Neutrophil (primary cell): ENCODE results near the gene LPCAT1.

Source experiments
- H3K27ac ChIP-seq: fragments of 200-600 bp; sonication (generic); 2 replicates; pipeline ENCODE4 v1.5.1; 2016; ENCODE audit warnings: mild to moderate bottlenecking, moderate library complexity
- H3K27me3 ChIP-seq: fragments of 200-600 bp; sonication (generic); 2 replicates; pipeline ENCODE4 v1.6.0; 2016; ENCODE audit warnings: mild to moderate bottlenecking
- H3K36me3 ChIP-seq: fragments of 200-600 bp; sonication (generic); 2 replicates; pipeline ENCODE4 v1.5.1; 2017
- H3K4me1 ChIP-seq, 2 experiments: fragments of 200-600 bp in 1 of 2; sonication (generic) in 1 of 2; 1 replicate in 1 of 2; 2 replicates in 1 of 2; pipeline versions ENCODE4 v1.5.1 to v1.6.1; 2013 to 2016; ENCODE audit warnings: low read depth in 1 of 2, low read length in 1 of 2, mild to moderate bottlenecking in 1 of 2, moderate library complexity in 1 of 2; ENCODE audit not compliant: control insufficient read depth in 1 of 2, insufficient read depth in 1 of 2
- H3K4me3 ChIP-seq, 2 experiments: fragments of 200-600 bp in 1 of 2; sonication (generic) in 1 of 2; 1 replicate in 1 of 2; 2 replicates in 1 of 2; pipeline ENCODE4 v1.5.1; 2013 to 2016; ENCODE audit warnings: low read depth in 1 of 2, low read length in 1 of 2, mild to moderate bottlenecking in 1 of 2, moderate library complexity in 1 of 2
- H3K9me3 ChIP-seq: fragments of 200-600 bp; sonication (generic); 2 replicates; pipeline ENCODE4 v1.5.1; 2016
- CTCF ChIP-seq: fragments of 200-600 bp; sonication (generic); IDR thresholded peaks from 2 replicates; pipeline ENCODE4 v1.5.1; 2016; ENCODE audit warnings: antibody characterized with exemption

LPCAT1 gene

GRCh38 chr5:1495525-1495897, 28.2 kb downstream of the LPCAT1 start:
- peaks cover 43% of the 10 kb centered on the region for H3K36me3 ChIP-seq
- H3K4me3 ChIP-seq, result peak overlapping the region; percentile 71 to 74
- no peak for TF ChIP-seq CTCF
- peak overlapping the region; percentile 99 for H3K27ac ChIP-seq
- peaks cover 84 to 87% of the 10 kb centered on the region in 2 experiments for H3K4me1 ChIP-seq
- H3K9me3 ChIP-seq, result no peaks in the 10 kb centered on the region
- no peaks in the 10 kb centered on the region for H3K27me3 ChIP-seq

DNA sequence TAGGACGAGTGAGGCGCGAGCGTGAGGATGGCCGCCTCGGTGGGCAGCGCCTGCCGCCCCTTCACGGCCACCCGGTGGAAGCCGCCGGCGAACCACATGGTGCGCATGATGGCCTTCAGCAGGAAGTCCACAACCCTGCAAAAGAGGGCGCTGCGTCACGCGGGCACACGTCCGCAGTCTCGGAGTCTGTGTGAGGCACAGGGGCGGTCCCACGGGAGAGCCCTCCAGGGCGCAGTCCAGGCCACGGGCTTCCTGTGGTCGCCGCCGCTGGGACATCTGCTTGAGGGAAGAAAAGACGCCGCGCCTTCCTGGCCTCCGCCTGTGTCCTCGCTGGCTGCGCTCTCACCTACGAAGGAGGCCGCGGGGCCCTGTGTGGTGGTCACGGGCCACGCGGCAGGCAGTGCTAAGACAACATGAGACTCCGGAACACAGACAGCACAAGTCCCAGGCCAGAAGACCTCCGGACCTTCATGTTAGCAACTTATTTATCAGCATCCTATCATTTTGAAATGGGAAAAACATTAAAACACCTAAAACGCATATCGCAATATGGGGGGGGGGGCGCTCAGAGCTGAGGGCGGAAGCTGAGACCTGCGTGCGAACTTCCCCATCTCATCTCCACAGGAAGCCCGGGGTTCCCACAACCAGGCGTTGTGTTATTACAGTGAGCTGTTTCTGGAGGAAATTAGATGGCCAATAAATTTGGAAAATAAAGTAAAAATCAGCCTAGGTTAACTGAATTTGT, 28.8 kb downstream of the LPCAT1 start:
- peak overlapping the region; percentile 99 for H3K27ac ChIP-seq
- TF ChIP-seq CTCF, result peak; percentile 69
- H3K4me3 ChIP-seq, result peak overlapping the region; percentile 71 to 74
- peaks cover 39% of the 10 kb centered on the region for H3K36me3 ChIP-seq
- no peaks in the 10 kb centered on the region for H3K9me3 ChIP-seq
- peaks cover 84 to 87% of the 10 kb centered on the region in 2 experiments for H3K4me1 ChIP-seq
- no peaks in the 10 kb centered on the region for H3K27me3 ChIP-seq

DNA sequence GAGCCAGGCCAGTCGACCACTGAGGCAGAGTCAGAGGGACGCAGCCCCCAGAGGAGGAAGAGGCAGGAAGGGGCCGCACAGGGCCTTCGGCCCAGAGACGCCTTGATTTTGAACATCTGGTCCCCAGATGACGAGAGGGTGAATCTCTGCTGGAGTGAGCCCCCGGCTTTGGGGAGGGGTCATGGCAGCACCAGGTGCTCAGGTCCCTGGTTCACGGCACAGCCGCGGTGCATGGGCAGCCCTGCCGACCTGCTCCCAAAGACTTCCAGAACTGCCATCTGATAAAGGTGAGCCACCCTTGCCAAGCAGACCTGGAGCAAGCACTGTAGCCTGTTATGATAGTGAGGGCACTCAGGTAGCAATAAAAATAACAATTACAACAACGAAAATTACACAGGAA, 29.8 kb downstream of the LPCAT1 start:
- Histone ChIP-seq H3K4me3 (peak overlapping the region; percentile 71 to 74), H3K9me3 (no peaks in the 10 kb centered on the region), H3K27me3 (no peaks in the 10 kb centered on the region), H3K36me3 (peaks cover 45% of the 10 kb centered on the region), H3K4me1 (peaks cover 75 to 81% of the 10 kb centered on the region in 2 experiments), H3K27ac (peak overlapping the region; percentile 99)
- no peak for TF ChIP-seq CTCF

DNA sequence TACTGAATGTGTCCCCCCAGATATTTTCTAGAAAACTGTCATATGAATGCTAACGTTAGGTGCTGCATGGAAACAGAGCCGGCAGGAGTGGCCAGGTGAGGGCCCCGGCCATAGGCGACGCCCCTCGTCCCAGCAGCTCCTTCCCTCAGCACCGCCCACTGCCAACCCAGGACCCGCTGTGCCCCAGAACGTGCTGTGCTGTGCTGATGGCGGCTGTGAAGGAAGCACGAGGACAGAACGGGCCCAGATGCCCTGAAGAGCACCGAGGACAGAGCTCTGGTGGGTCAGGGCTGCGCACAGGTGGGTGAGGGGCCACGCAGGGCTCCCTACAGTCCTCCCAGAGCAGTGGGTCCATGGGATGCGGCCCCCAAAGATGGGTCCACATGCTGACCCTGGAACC, 30.3 kb downstream of the LPCAT1 start:
- H3K4me1 ChIP-seq, result peaks cover 70 to 76% of the 10 kb centered on the region in 2 experiments
- no peaks in the 10 kb centered on the region for H3K9me3 ChIP-seq
- H3K27ac ChIP-seq, result peak overlapping the region; percentile 99
- H3K4me3 ChIP-seq, result peak overlapping the region in 1 of 2 experiments; percentile 74
- no peaks in the 10 kb centered on the region for H3K27me3 ChIP-seq
- H3K36me3 ChIP-seq, result peaks cover 45% of the 10 kb centered on the region
- TF ChIP-seq CTCF, result no peak

GRCh38 chr5:1492757-1493156, 31.0 kb downstream of the LPCAT1 start:
- Histone ChIP-seq H3K9me3 (no peaks in the 10 kb centered on the region), H3K27ac (peak overlapping the region; percentile 99), H3K36me3 (peaks cover 51% of the 10 kb centered on the region), H3K4me3 (no peak overlapping the region), H3K27me3 (no peaks in the 10 kb centered on the region), H3K4me1 (peaks cover 63 to 69% of the 10 kb centered on the region in 2 experiments)
- TF ChIP-seq CTCF, result no peak
